GM18870 (cell line): ENCODE measurements around the gene VAPB.
"Not testable (repeated sequence)": the region's sequence is repeated elsewhere in the genome, so short reads cannot be mapped to it uniquely, and the experiment has no call there.

Experiments
- ATAC-seq: cut with Tn5 transposase; IDR thresholded peaks from one replicate; pipeline ENCODE4 v1.9.1; 2021; ENCODE audit warnings: moderate library complexity; ENCODE audit not compliant: unreplicated experiment

Gene VAPB, protein sequence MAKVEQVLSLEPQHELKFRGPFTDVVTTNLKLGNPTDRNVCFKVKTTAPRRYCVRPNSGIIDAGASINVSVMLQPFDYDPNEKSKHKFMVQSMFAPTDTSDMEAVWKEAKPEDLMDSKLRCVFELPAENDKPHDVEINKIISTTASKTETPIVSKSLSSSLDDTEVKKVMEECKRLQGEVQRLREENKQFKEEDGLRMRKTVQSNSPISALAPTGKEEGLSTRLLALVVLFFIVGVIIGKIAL

DNA sequence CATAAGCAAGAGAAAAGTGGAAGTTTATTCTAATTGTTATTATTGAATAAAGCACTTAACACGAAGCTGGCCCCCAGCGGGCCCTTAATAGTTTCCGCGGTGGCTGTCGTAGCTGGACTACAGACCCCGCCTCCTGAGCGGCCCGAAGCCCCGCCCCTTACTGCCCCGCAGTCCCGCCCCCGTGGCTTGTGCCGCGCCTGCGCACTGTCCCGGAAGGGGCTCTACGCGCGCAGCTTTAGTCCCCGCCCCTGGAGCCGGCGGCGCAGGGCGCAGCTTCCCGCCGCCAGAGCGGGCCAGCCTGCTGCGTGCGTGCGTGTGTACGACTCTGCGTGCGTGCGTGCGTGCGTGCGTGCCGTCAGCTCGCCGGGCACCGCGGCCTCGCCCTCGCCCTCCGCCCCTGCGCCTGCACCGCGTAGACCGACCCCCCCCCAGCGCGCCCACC lies at the start of gene VAPB:
TSS of gene VAPB (plus strand) at position 348 of the 442 bp plus-strand sequence. CDS start 231 bp downstream, outside the sequence.
- ATAC-seq: peak; percentile 71

DNA sequence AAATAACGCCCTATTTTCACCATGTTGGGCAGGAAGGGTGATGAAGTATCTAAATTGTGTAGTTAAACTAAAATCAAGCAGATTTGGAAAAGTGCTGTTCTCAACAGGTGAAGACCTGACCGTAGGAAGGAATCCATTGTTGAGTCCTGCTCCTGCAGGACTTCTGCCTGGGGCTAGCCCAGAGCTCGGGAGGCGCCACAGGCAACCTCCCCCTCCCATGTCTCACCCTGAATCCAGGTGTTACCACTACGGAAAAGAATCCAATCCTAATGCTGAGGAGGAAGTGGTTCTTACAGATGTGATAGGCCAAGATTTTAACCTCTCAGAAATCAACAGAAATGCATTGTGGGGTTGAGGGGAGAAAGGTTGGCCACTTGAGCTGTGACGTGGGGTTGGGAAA lies 49.3 kb upstream of the VAPB start:
- no peak for ATAC-seq

DNA sequence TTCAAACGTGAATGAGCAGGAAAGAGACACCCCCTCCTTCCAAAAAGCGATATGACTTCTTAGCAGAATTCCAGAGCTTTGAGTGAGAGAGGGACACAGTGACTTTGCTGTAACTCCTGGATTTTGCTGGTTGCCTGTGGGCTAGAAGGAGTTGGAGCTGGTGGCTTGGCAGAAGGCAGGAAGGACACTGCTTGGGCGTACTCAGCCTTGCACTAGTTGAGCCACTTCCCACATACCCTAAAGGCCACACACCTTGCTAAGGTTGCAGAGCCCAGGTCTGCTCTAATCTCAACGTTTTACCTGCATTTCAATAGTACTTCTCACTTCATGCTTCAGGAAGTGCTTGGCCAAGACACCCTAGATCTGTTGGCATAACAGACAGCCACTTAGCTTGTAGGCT lies 48.9 kb upstream of the VAPB start:
- ATAC-seq: no peak

DNA sequence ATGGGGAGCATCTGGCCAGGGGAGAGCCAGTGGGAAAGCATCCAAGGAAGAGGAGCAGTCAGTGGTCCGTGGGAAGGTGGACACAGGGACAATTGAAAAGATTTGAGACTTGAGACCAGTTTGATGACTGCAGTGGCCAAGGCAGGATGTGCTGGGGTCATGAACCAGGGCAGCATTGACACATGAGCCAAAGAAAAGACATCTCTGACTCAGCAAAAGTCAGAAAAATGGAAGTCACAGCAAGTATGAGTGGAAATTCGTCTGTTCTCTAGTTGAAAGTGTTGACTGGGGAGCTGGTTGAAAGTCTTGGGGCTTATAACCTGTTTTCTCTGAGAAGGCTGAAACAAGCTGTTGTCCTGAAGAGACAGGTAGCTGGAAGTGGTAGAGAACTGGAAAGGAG lies 48.2 kb upstream of the VAPB start:
- no peak for ATAC-seq

DNA sequence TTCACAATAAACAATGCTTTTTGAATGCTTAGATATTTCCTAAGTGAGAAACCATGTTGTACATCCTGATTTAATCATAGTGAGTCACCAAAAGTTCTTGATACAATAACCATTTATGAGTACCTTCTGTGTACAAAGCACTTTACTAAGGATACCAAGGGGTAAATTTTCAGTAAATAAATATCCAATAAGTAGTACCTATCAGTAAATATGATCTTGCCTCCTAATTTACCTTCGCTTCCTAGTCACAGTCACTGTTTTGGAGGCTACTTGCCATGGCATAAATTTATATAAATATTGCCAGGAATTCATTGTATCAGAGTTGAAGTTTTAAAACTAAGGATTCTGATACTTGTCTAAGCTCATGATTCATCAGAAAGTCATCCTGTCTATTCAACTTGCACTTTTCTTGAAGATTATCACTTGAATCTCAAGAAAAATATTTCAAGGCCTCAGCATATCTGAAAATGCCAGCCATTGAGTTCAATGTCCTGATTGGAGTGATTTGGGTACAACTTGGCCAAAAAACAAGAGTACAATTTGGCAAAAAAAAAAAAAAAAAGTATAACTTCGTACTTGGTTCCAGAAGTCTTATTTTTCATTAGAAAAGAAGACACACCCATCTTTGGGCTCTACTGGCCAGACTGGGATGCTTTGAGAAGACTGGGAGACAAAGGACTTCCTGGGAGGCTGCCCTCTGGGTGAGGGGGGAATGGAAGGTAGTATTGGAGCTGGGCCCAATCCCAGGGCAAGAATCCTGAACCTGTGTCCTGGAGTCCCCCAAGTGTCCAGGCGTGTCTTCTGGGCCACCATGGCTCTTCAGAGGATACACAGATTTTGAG lies 46.7 kb upstream of the VAPB start:
- ATAC-seq: no peak

DNA sequence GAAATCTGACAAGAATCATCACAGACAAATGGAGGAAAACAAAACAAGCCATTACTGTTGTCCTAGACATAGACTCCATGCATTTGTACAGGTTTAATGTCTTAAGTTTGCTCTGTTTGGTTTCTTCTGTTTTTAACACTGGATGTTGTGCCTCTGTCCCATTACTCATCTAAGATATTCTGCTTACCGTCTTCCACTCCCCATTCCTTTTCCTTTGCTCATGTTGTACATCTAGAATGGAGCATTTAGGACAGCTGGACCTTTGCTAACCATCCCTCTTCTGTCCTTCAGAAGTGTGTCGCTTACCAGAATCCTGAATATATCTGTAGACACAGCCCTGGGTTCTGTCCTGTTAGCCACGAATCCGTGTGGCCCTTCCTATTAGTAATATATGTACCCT lies 44.3 kb upstream of the VAPB start:
- ATAC-seq: no peak

DNA sequence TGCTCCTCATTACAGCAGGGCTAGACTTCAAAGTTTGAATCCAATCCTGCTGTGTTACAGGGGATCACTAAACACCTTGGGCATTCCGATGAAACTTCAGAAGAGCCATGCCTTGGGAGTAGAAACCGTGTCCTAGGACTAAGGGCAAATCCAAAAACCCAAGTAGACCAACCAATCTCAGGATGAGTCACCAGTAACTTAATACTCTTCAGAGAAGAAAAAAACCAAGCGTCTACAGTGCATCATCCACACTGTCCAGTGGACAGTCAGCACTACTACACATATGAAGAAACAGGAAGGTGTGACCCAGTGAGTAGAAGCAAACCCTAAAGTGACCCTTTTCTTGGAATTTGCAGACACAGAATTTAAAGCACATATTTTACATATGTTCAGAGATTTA lies 39.5 kb upstream of the VAPB start:
- no peak for ATAC-seq

DNA sequence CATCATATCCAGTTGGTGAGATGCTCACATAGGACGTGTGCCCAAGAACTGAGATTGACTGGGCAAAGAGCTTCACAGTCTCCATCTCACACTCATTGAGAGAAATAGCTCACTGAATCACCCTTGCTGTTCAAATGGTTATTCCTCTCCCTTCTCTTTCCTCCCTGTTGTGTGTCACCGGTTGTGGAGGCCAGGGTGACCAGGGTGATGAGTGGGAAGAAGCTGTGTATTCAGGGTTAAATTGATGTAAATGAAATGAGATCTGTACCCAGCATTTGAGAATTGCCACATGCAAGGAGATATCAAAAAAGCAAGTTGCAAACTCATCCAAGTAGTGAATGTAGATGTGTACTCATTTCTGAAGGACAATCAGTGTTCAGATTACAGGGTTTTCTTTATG lies 36.6 kb upstream of the VAPB start:
- no peak for ATAC-seq

DNA sequence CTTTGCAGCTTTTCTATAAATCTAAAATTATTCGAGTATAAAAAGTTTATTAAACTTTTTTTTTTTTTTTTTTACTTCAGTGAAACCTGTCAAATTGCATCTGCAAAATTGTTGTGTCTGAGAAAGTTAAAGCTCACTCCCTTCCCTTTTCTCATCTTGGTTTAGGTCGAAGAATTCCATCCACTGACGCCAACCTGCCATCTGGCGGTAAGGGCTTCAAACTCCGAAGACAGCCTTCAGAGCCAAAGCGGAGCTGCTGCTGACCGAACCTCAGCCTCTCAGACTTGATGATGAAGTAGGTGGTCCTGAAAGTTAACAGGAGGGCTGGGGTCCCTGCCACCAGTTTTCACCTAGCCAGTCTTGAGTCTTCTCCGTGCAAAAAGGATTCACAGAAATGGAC lies 29.6 kb upstream of the VAPB start:
- ATAC-seq: no peak

DNA sequence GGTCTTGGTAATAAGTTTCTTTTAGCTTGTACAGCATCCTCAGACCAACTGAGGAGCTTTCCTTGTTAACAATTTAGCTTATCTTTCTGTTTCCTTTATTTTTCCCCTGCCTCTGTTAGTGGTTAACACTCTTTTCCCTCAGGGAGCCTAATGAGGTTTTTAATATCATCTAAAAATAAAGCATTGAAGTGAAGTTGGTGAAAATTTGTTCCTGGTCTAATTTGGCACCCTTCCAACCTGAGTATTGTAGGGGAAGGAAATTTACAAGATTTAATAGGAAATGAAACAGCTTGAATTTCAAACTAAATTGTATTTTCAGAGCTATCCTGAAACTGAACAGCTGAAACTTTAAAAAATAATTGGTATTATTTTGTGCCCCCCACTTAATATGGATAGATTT lies 28.1 kb upstream of the VAPB start:
- no peak for ATAC-seq

DNA sequence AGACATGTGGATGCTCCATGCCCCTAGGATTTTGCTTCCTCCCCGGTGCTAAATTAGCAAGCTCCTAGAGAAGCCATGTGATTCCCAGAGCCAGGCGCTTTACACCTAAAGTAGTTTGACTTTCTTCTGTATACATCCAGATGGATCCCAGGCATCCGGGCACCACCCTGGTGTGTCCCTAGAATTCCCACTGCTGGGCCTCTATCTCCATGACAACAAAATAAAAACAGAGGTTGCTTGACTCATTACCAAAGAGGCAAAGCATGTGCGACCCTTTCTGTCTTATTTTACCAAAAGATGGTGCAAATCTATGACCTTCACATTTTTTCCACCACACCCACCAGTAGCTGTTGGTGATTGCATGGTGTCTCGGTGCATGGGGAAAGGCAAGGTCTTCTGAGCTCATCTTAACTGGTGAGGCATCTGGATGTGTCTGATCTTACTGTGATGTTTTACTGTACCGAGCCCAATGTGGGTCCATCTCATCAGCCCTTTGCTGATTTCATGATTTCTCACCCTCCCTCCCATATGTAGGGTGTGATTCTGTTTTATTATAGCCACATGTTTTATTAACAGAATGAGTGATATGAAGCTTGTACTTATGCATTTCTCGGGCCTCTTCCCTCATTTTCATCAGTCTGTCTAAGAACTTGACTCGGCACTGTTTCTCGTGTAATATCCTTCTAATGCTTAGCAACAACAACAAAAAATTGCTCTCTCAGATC lies 27.4 kb upstream of the VAPB start:
- no peak for ATAC-seq

DNA sequence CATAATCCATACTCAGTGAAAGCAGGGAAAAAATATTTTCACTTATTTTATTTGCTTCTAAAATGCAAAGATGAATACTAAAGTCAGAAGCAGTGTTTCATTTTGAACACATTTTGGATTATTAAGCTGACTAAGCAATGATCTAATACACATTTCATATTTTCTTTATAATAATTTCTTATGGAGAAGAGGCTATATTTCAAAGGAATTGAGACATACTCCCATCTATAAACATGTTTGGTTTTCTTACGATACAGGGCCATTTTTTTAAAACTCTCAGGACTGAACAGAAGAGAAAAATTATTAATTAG lies 26.9 kb upstream of the VAPB start:
- ATAC-seq: no peak

DNA sequence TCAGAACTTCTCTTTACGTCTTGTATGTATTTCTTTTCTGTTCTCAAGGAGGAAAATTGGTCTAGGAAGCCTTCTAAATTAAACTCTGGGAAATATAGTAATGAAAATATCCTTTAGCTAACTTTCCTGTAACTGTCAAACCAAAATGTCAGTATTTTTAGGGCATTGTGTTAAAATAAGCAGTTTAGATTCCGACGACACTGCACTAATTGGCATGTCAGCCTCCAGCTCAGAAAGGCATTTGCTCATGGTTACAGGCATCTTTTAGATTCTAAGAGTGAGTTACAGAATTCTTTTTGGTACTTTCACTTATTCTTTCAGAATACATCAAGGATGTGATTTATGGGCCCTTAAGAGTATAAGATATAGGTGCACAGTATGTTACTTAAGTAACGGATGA lies 26.1 kb upstream of the VAPB start:
- ATAC-seq: no peak

DNA sequence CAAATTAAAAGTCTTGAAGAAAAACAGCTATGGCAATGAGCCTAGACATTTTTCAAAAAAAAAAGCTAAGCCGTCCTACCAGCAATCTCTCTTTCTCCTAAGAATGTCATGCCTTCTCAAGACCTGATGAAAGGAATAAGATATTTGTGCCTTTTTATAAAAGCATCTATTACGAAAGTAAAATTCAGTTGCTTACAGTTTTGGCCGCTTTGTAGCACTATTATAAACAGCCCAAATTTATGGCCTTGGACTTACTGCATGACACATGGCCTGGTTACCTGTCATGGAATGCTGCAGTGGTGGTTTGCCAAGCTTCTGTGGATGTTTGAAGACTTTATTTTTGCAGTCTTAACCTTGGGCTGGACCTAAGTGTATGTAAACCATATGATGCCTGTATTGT lies 22.2 kb upstream of the VAPB start:
- ATAC-seq: no peak

DNA sequence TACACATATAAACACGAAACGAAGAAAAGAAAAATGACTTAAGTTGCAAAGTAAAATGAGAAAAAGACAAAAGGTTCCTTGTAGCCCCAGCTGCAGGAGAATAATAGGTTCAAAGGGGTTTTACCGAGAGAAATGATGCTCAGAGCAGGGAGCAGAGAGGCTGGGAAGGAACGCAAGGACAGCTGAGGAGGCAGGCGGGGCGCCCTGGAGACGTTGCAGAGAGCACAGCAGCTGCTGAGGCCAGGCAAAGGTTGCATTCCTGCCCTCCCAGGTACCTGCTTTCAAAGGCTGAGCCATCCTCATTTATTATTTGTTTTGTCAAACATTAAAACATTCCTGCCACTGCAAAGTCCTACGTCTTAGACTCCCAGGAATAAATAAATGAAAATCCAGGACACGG lies 16.2 kb upstream of the VAPB start:
- no peak for ATAC-seq

DNA sequence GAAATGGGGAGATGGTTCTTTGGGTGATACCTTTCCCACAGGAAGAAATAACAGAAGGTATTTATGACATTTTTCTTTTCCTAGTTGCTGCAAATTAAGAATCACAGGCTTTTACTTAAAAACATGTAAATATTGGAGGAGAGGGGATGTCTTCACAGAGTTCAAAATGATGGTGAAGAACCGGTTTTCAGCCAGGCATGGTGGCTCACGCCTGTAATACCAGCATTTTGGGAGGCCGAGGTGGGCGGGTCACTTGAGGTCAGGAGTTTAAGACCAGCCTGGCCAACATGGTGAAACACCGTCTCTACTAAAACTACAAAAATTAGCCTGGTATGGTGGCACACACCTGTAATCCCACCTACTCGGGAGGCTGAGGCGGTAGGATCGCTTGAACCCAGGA lies 15.7 kb upstream of the VAPB start:
- ATAC-seq: not testable (repeated sequence)

DNA sequence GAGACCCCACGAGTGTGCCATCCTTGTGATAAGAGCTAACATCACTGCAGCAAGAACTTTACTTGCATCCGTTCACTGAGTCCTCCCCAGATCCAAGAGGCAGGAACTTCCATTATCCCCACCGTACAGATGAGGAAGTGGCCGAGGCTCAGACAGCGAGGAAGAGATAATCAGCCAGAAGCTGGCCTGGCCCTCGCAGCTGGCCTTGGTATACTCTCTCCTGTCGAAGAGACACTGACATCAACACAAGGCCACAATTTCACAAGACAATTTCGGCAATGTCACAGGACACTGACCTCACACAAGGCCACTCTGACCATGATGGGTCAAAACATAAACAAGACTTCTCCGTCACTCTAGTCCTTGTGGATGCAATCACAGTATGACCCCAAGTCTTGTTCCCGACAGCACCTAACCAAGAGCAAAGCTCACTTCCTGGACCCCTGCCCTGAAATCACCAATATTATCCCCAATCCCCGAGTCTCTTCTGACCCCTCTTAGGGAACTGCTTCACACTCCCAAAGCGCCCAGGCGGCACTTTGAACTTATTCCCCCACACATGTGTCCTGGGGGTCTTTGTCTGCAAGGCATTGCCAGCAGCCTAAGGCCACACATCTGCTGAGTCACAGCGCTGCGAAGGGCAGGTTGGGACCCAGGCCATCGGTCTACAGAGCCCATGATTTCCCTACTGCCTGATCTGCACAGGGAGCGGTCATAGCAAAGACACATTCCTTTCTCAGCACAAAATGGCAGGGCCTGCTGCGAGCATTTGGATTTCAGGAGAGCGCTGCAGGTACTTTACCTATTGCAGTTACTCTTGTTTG lies 14.8 kb upstream of the VAPB start:
- no peak for ATAC-seq

DNA sequence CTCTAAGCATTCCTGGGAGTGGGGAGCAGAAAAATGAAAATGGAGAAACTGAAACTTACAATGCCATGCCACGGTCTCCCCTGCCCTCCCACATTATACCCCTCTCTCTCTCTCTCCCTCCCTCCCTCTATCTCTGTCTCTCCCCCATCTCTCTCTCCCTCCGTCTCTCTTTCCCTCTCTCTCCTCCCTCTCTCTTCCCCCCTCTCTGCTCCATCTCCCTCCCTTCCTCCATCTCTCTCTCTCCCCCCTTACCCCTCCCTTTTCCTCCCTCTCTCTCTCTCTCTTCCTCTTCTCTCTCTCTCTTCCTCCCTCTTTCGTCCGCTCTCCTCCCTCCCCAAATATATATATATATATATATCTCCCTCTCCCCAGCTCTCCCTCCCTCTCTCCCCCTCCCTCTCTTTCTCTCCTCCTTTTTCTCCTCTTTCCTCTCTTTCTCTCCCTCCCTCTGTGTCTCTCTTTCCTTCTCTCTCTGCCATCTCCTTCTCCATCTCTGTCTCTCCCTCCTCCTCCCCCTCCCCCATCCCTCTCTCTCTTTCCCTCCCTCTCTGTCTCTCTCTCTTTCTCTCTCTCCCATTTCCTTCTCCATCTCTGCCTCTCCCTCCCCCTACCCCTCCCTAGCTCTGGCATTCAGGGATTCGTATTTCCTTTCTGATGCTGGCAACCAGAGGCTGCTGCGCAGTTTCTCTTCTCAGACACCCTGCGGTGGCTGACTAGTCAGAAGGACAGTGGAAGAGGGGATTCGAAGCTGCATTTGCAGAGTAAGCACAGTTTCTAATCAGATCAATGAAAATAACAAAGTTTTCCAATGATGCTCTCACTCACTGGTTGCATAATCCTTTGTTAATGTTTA lies 13.9 kb upstream of the VAPB start:
- ATAC-seq: no peak

DNA sequence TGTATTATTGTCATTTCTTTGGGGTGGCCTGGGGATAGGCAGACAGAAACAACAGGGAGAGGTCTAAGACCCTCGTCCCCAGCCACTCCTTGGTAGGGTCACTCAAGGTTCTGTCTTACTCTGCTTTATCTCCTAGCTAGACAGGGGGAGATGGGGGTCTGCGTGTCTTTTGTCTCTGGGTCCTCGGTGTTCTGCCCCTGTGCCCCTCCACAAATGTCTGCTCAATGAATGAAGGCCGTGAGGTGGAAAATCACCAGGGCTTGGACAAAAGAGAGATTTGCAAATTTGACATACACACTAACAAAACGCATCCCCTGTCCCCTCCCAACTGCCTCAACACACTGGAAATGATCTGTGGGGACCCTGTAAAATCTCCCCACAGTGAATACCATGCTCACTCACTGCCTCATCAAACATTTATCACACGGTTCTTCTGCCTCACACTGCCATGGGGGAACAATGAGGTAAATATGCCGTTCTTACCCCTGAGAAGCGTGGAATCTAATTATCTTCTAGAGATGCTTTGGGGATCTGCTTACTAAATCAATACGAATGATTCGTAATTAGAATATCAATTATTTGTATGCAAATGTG lies 13.2 kb upstream of the VAPB start:
- ATAC-seq: no peak

DNA sequence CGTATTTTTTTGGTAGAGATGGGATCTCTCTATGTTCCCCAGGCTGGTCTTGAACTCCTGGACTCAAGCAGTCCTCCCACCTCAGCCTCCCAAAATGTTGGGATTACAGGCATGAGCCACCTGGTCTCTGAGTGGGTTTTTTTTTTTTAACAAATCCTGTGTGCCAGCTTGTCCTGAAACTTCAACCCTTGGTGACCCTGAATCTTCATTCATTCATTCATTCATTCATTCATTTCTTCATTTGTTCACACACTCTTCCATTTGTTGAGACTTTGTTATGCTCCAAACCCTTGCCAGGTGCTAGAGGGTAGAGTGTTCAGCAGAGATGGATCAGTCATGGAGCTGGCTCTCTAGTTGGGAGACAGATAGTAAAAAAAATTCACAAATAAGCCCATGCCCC lies 12.0 kb upstream of the VAPB start:
- no peak for ATAC-seq
